H9 (cell line): ENCODE results near the gene VPS54. TPM values are rescaled to one million over a fixed set of nuclear protein-coding genes. Genes with fewer than 3 reads are reported as not detected.

Experiments
- DNase-seq: peaks from one replicate; pipeline ENCODE4 v3.0.0-alpha.2; 2017
- H2AFZ ChIP-seq: one replicate; pipeline ENCODE4 v1.6.1; 2013; ENCODE audit warnings: mild to moderate bottlenecking, low read length, control low read depth, moderate library complexity
- H2AK5ac ChIP-seq: 2 replicates; pipeline ENCODE4 v1.6.1; 2013; ENCODE audit warnings: low read length, control low read depth, mixed read lengths; ENCODE audit not compliant: insufficient read length
- H2BK120ac ChIP-seq: one replicate; pipeline ENCODE4 v1.6.1; 2013; ENCODE audit warnings: low read depth, mild to moderate bottlenecking, low read length, control low read depth, inconsistent platforms; ENCODE audit not compliant: poor library complexity, severe bottlenecking
- H2BK12ac ChIP-seq: 2 replicates; pipeline ENCODE4 v1.6.1; 2013; ENCODE audit warnings: low read length, control low read depth, mixed read lengths, low read depth; ENCODE audit not compliant: insufficient read length
- H2BK15ac ChIP-seq: 2 replicates; pipeline ENCODE4 v1.6.1; 2013; ENCODE audit warnings: low read depth, low read length, control low read depth
- H2BK20ac ChIP-seq: one replicate; pipeline ENCODE4 v1.6.1; 2013; ENCODE audit warnings: low read depth, mild to moderate bottlenecking, low read length, control low read depth, inconsistent platforms; ENCODE audit not compliant: poor library complexity, severe bottlenecking
- H2BK5ac ChIP-seq: 2 replicates; pipeline ENCODE4 v1.6.1; 2013; ENCODE audit warnings: low read length, control low read depth, mixed read lengths; ENCODE audit not compliant: insufficient read length
- H3K14ac ChIP-seq: 2 replicates; pipeline ENCODE4 v1.6.1; 2013; ENCODE audit warnings: low read length, control low read depth; ENCODE audit not compliant: insufficient read depth
- H3K18ac ChIP-seq: 2 replicates; pipeline ENCODE4 v1.6.1; 2013; ENCODE audit warnings: low read depth, mild to moderate bottlenecking, mixed read lengths, low read length, control low read depth; ENCODE audit not compliant: insufficient read length
- H3K23ac ChIP-seq: 2 replicates; pipeline ENCODE4 v1.6.1; 2013; ENCODE audit warnings: low read length, control low read depth, mixed read lengths, low read depth; ENCODE audit not compliant: insufficient read length
- H3K23me2 ChIP-seq: 2 replicates; pipeline ENCODE4 v1.6.1; 2013; ENCODE audit warnings: low read depth, mild to moderate bottlenecking, mixed read lengths, low read length, control low read depth; ENCODE audit not compliant: insufficient read length, poor library complexity, severe bottlenecking
- H3K27ac ChIP-seq: 2 replicates; pipeline ENCODE4 v1.5.1; 2013; ENCODE audit warnings: low read length, control low read depth, mixed read lengths, low read depth; ENCODE audit not compliant: insufficient read length
- H3K27me3 ChIP-seq: 2 replicates; pipeline ENCODE4 v1.6.1; 2013; ENCODE audit warnings: low read length, control low read depth, inconsistent platforms; ENCODE audit not compliant: insufficient read depth
- H3K4ac ChIP-seq: 2 replicates; pipeline ENCODE4 v1.6.1; 2013; ENCODE audit warnings: low read depth, mild to moderate bottlenecking, control low read depth, inconsistent platforms, low read length, moderate library complexity
- H3K4me1 ChIP-seq: 2 replicates; pipeline ENCODE4 v1.6.1; 2013; ENCODE audit warnings: low read length, control low read depth, inconsistent platforms; ENCODE audit not compliant: insufficient read depth
- H3K4me2 ChIP-seq: 2 replicates; pipeline ENCODE4 v1.6.1; 2013; ENCODE audit warnings: low read length, control low read depth, mixed read lengths; ENCODE audit not compliant: insufficient read length, insufficient read depth
- H3K56ac ChIP-seq: 2 replicates; pipeline ENCODE4 v1.6.1; 2013; ENCODE audit warnings: low read depth, mild to moderate bottlenecking, mixed read lengths, low read length, control low read depth; ENCODE audit not compliant: insufficient read length
- H3K79me1 ChIP-seq: 2 replicates; pipeline ENCODE4 v1.6.1; 2013; ENCODE audit warnings: low read depth, mild to moderate bottlenecking, moderate library complexity, low read length, control low read depth, inconsistent platforms; ENCODE audit not compliant: insufficient read depth, poor library complexity, severe bottlenecking
- H3K79me2 ChIP-seq: 2 replicates; pipeline ENCODE4 v1.6.1; 2013; ENCODE audit warnings: low read length, control low read depth, inconsistent platforms; ENCODE audit not compliant: insufficient read depth
- H3K9ac ChIP-seq: 2 replicates; pipeline ENCODE4 v1.6.1; 2013; ENCODE audit warnings: low read length, control low read depth, mixed read lengths; ENCODE audit not compliant: insufficient read length; ENCODE audit errors: extremely low read depth
- H3K9me3 ChIP-seq: one replicate; pipeline ENCODE4 v1.6.1; 2013; ENCODE audit warnings: low read depth, low read length, inconsistent platforms; ENCODE audit not compliant: control insufficient read depth
- H3T11ph ChIP-seq: one replicate; pipeline ENCODE4 v1.6.1; 2013; ENCODE audit warnings: mild to moderate bottlenecking, low read length, control low read depth, inconsistent platforms
- H4K20me1 ChIP-seq: one replicate; pipeline ENCODE4 v1.6.1; 2013; ENCODE audit not compliant: control insufficient read depth, insufficient read length, insufficient read depth
- H4K5ac ChIP-seq: 2 replicates; pipeline ENCODE4 v1.6.1; 2013; ENCODE audit warnings: low read depth, mild to moderate bottlenecking, mixed read lengths, low read length, control low read depth; ENCODE audit not compliant: insufficient read length
- H4K8ac ChIP-seq: replicated peaks from 2 replicates; pipeline ENCODE4 v1.6.1; 2013; ENCODE audit warnings: low read length, control low read depth, mixed read lengths, low read depth; ENCODE audit not compliant: insufficient read length
- H4K91ac ChIP-seq: 2 replicates; pipeline ENCODE4 v1.6.1; 2013; ENCODE audit warnings: low read depth, mild to moderate bottlenecking, moderate library complexity, mixed read lengths, low read length, control low read depth; ENCODE audit not compliant: insufficient read length
- H3K27ac Mint-ChIP-seq, 3 experiments: 2 replicates in 2 of 3; 3 replicates in 1 of 3; pipeline ENCODE4 v1.8.0; 2020 to 2021; ENCODE audit warnings: mixed read lengths in 3 of 3, mild to moderate bottlenecking in 1 of 3, moderate library complexity in 1 of 3
- H3K27me3 Mint-ChIP-seq: 2 replicates; pipeline ENCODE4 v1.8.0; 2021; ENCODE audit warnings: low read depth, mild to moderate bottlenecking, moderate library complexity, mixed read lengths
- H3K36me3 Mint-ChIP-seq, 3 experiments: 2 replicates in 2 of 3; 3 replicates in 1 of 3; pipeline ENCODE4 v1.8.0; 2020 to 2021; ENCODE audit warnings: low read depth in 3 of 3, mixed read lengths in 3 of 3; ENCODE audit not compliant: insufficient read depth in 1 of 3
- H3K4me1 Mint-ChIP-seq, 2 experiments: 2 replicates each; pipeline ENCODE4 v1.8.0; 2020; ENCODE audit warnings: mixed read lengths in 2 of 2
- H3K4me3 Mint-ChIP-seq, 2 experiments: 2 replicates in 1 of 2; 3 replicates in 1 of 2; pipeline ENCODE4 v1.8.0; 2020 to 2021; ENCODE audit warnings: mild to moderate bottlenecking in 2 of 2, mixed read lengths in 2 of 2, moderate library complexity in 1 of 2
- H3K9me3 Mint-ChIP-seq, 2 experiments: 2 replicates in 1 of 2; 3 replicates in 1 of 2; pipeline ENCODE4 v1.8.0; 2020; ENCODE audit warnings: mild to moderate bottlenecking in 2 of 2, mixed read lengths in 2 of 2, moderate library complexity in 1 of 2
- WGBS: extraction: QIAGEN DNeasy Blood & Tissue Kit; methylation state at CpG from one replicate; pipeline ENCODE4 v1.1.7; 2013; ENCODE audit warnings: missing lambda C conversion rate, low lambda C conversion rate, mixed read lengths; ENCODE audit not compliant: insufficient read length; ENCODE audit errors: extremely low coverage; 5-methylcytosine and 5-hydroxymethylcytosine counted together
- total RNA-seq: library from RNA; stranded (reverse); gene quantifications from 2 replicates; pipeline ENCODE4 v1.2.1, GENCODE V29; 2021
- TF ChIP-seq, protein P1 (sequence below): fragments of 200-600 bp; sonication (generic); conservative IDR thresholded peaks from 3 replicates; pipeline ENCODE4 v1.8.0; 2021; ENCODE audit warnings: antibody characterized with exemption, mild to moderate bottlenecking

Gene VPS54
- total RNA-seq, 1 experiment from 2014 or later: 13.4 TPM

GRCh38 chr2:63962186-63962585 is 57.0 kb downstream of the VPS54 start:
- H4K91ac ChIP-seq: no peak overlapping the region
- H3K27ac Mint-ChIP-seq: no peak overlapping the region
- H2BK20ac ChIP-seq: no peak overlapping the region
- no peaks in the 10 kb centered on the region for H4K20me1 ChIP-seq
- H2BK12ac ChIP-seq: no peak overlapping the region
- H3K23ac ChIP-seq: no peak overlapping the region
- no peak overlapping the region for H3K4me2 ChIP-seq
- H3K79me2 ChIP-seq: no peaks in the 10 kb centered on the region
- no CpG with 5 or more reads among the region's 3 CpGs for WGBS
- H3K27me3 Mint-ChIP-seq: no peaks in the 10 kb centered on the region
- H3K4me1 ChIP-seq: no peaks in the 10 kb centered on the region
- no peak overlapping the region for H3K4me3 Mint-ChIP-seq
- no peaks in the 10 kb centered on the region for H3K79me1 ChIP-seq
- no peak overlapping the region for H3K56ac ChIP-seq
- H2BK120ac ChIP-seq: no peak overlapping the region
- H3K9ac ChIP-seq: no peak overlapping the region
- no peak overlapping the region for H4K5ac ChIP-seq
- H2AK5ac ChIP-seq: no peak overlapping the region
- DNase-seq: no peak
- peaks cover 0 to 22% (median 6%) of the 10 kb centered on the region in 3 experiments; a peak in 5 of 7 replicates for H3K36me3 Mint-ChIP-seq
- TF ChIP-seq, protein P1, sequence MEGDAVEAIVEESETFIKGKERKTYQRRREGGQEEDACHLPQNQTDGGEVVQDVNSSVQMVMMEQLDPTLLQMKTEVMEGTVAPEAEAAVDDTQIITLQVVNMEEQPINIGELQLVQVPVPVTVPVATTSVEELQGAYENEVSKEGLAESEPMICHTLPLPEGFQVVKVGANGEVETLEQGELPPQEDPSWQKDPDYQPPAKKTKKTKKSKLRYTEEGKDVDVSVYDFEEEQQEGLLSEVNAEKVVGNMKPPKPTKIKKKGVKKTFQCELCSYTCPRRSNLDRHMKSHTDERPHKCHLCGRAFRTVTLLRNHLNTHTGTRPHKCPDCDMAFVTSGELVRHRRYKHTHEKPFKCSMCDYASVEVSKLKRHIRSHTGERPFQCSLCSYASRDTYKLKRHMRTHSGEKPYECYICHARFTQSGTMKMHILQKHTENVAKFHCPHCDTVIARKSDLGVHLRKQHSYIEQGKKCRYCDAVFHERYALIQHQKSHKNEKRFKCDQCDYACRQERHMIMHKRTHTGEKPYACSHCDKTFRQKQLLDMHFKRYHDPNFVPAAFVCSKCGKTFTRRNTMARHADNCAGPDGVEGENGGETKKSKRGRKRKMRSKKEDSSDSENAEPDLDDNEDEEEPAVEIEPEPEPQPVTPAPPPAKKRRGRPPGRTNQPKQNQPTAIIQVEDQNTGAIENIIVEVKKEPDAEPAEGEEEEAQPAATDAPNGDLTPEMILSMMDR: no peak
- no peaks in the 10 kb centered on the region for H3K9me3 Mint-ChIP-seq
- H3K14ac ChIP-seq: no peak overlapping the region
- no peak overlapping the region for H2AFZ ChIP-seq
- no peak overlapping the region for H2BK5ac ChIP-seq
- no peaks in the 10 kb centered on the region for H3K9me3 ChIP-seq
- H3K4ac ChIP-seq: no peak overlapping the region
- no peak overlapping the region for H3K27ac ChIP-seq
- H4K8ac ChIP-seq: no peak overlapping the region
- H3K27me3 ChIP-seq: no peaks in the 10 kb centered on the region
- H2BK15ac ChIP-seq: no peak overlapping the region
- H3T11ph ChIP-seq: no peak overlapping the region
- H3K18ac ChIP-seq: no peak overlapping the region
- H3K23me2 ChIP-seq: no peaks in the 10 kb centered on the region
- H3K4me1 Mint-ChIP-seq: peaks cover 2 to 3% of the 10 kb centered on the region in 2 experiments
